ENCODE results near the gene AHSG. TPM values are rescaled to one million over a fixed set of nuclear protein-coding genes. Genes with fewer than 3 reads are reported as not detected.

The AHSG gene
- 1 to 10 TPM in 2 of 4 donors, not detected in 2; 1.1 to 3.6 TPM for total RNA-seq

- H3K27ac ChIP-seq: no peak within 1 kb of the TSS
- peaks cover 0 to 8% (median 8%) of the 10 kb centered on the region in 3 donors for H3K27me3 ChIP-seq
- no peak for DNase-seq
- in situ Hi-C loops (cut with MboI; ENCODE audit: low sequenced_read_pairs in 4 of 4): loop anchor here (5.0 to 25.0 kb wide), 3 partner anchors 202 to 549 kb away; no protein-coding TSS in a partner anchor
- H3K9me3 ChIP-seq: no peaks in the 10 kb centered on the region
- no peak for ATAC-seq
- intact Hi-C loops (cut with DNase I; ENCODE audit: low total_unique reads): loop anchor here (10.0 kb wide), 1 partner anchor 552 kb away; no protein-coding TSS in a partner anchor
- no peak within 1 kb of the TSS for H3K4me3 ChIP-seq
- TF ChIP-seq POLR2A (IDR thresholded peaks at IDR 0.05) (no peak), CTCF (IDR thresholded peaks at IDR 0.05 in 4 of 5, conservative IDR thresholded peaks at IDR 0.05 in 1 of 5) (no peak)
- no peaks in the 10 kb centered on the region for H3K36me3 ChIP-seq
- peaks cover 0 to 6% of the 10 kb centered on the region in 2 donors for H3K4me1 ChIP-seq
Measured at GRCh38 chr3:186612721-186613636, at the start of gene AHSG. Gene AHSG (plus strand): TSS chr3:186613060. CDS start chr3:186613142, 82 bp downstream.

DNA sequence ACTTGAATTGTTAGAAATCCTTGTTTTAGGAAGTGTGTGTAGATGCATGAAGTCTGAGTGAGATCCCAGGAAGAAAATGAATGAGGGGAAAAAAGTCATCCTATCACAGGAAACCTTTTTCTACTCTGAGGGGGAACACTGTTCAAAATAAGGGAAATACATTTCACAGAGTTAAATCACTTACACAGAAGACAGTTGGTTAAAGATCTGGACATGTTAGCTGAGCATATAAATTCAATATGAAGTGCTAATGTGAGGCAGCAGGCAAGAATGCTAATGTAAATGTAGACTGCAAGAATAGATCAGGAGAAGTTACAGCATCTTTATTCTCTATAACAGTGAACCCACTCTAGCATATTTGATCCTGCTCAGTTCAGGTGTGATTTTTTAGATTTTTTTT is 48.3 kb upstream of the AHSG start:
- Histone ChIP-seq H3K4me1 (peaks cover 14 to 23% of the 10 kb centered on the region in 2 donors), H3K9me3 (no peaks in the 10 kb centered on the region), H3K4me3 (no peak overlapping the region), H3K27ac (no peak overlapping the region), H3K36me3 (peaks cover 0 to 21% of the 10 kb centered on the region in 2 donors), H3K27me3 (no peaks in the 10 kb centered on the region)
- intact Hi-C loops (cut with DNase I; ENCODE audit: low total_unique reads): no loop called here
- ATAC-seq: no peak
- DNase-seq: no peak
- in situ Hi-C loops (cut with MboI; ENCODE audit: low sequenced_read_pairs in 4 of 4): loop anchor here in 2 of 4 donors (10.0 to 25.0 kb wide), 5 partner anchors 223 to 977 kb away; partner anchors contain the start of genes EIF4A2 (in 1 of the 2), ETV5 (in 1 of the 2) and SENP2 (in 1 of the 2)
- TF ChIP-seq POLR2A (IDR thresholded peaks at IDR 0.05) (no peak), CTCF (IDR thresholded peaks at IDR 0.05 in 4 of 5, conservative IDR thresholded peaks at IDR 0.05 in 1 of 5) (no peak)

GRCh38 chr3:186566772-186567071 is 46.1 kb upstream of the AHSG start:
- in situ Hi-C loops (cut with MboI; ENCODE audit: low sequenced_read_pairs in 4 of 4) (loop anchor here in 2 of 4 donors (10.0 to 25.0 kb wide), 5 partner anchors 221 to 979 kb away; partner anchors contain the start of genes EIF4A2 (in 1 of the 2), ETV5 (in 1 of the 2) and SENP2 (in 1 of the 2)), intact Hi-C loops (cut with DNase I; ENCODE audit: low total_unique reads) (loop anchor here (2.0 to 5.0 kb wide), 2 partner anchors 241 to 980 kb away; partner anchors contain the start of genes RFC4 and SENP2)
- H3K27me3 ChIP-seq: no peaks in the 10 kb centered on the region

More at GRCh38 chr3:186566772-186567071, 46.1 kb upstream of the AHSG start:
- H3K9me3 ChIP-seq: no peaks in the 10 kb centered on the region
- H3K27ac ChIP-seq: peak overlapping the region; percentile 93 to 96 (median 94)
- TF ChIP-seq CTCF (IDR thresholded peaks at IDR 0.05 in 4 of 5, conservative IDR thresholded peaks at IDR 0.05 in 1 of 5): no peak
- TF ChIP-seq POLR2A (IDR thresholded peaks at IDR 0.05): no peak
- DNase-seq (no peak), ATAC-seq (peak; percentile 2 to 5)
- peaks cover 0 to 19% of the 10 kb centered on the region in 2 donors for H3K36me3 ChIP-seq
- peak overlapping the region; percentile 82 to 100 (median 92) for H3K4me3 ChIP-seq
- peaks cover 25 to 35% of the 10 kb centered on the region in 2 donors for H3K4me1 ChIP-seq

Data from gastrocnemius medialis (tissue), 4 donors.